Thoracic aorta (tissue), 2 donors: ENCODE data around the gene PAK1IP1. TPM values are rescaled to one million over a fixed set of nuclear protein-coding genes. Genes with fewer than 3 reads are reported as not detected.

Experiments used
- ATAC-seq: fragments of 150-250 bp; one replicate; pipeline ENCODE4 v1.8.0; 2017; ENCODE audit warnings: low read depth; ENCODE audit not compliant: insufficient number of reproducible peaks, low FRiP score
- DNase-seq: peaks from one replicate; pipeline ENCODE4 v3.0.0-alpha.2; 2020; ENCODE audit warnings: low spot score
- H3K27ac ChIP-seq, 2 donors: fragments of 200-600 bp; sonication (generic); 1 replicate in 1 of 2; 2 replicates in 1 of 2; pipeline ENCODE4 v1.5.1; 2016; ENCODE audit warnings: mild to moderate bottlenecking in 2 of 2, moderate library complexity in 2 of 2
- H3K27me3 ChIP-seq: fragments of 200-600 bp; sonication (generic); replicated peaks from 2 replicates; pipeline ENCODE4 v1.6.0; 2016; ENCODE audit warnings: mild to moderate bottlenecking; ENCODE audit not compliant: insufficient read depth
- H3K36me3 ChIP-seq: fragments of 200-600 bp; sonication (generic); one replicate; pipeline ENCODE4 v1.5.1; 2016
- H3K4me1 ChIP-seq, 2 donors: fragments of 200-600 bp; sonication (generic); 1 replicate in 1 of 2; 2 replicates in 1 of 2; pipeline versions ENCODE4 v1.5.1 to v1.6.0; 2016; ENCODE audit warnings: low read depth in 2 of 2, mild to moderate bottlenecking in 1 of 2; ENCODE audit not compliant: control insufficient read depth in 1 of 2
- H3K4me3 ChIP-seq: fragments of 200-600 bp; sonication (generic); 2 replicates; pipeline ENCODE4 v1.5.1; 2016; ENCODE audit warnings: mild to moderate bottlenecking
- H3K9me3 ChIP-seq: fragments of 200-600 bp; sonication (generic); 2 replicates; pipeline ENCODE4 v1.5.1; 2016
- CTCF ChIP-seq: fragments of 200-600 bp; sonication (generic); IDR thresholded peaks from one replicate; pipeline ENCODE4 v1.5.1; 2019; ENCODE audit warnings: antibody characterized with exemption
- total RNA-seq, 2 donors: library from RNA; depleted of rRNA; stranded (reverse); fragments of >200 nt; gene quantifications; one replicate each; pipeline versions ENCODE4 v1.1.0 to v1.2.3, GENCODE V29; 2016

PAK1IP1 gene
- total RNA-seq, 2 donors from 2014 or later = 7.3 to 19.4 TPM

DNA sequence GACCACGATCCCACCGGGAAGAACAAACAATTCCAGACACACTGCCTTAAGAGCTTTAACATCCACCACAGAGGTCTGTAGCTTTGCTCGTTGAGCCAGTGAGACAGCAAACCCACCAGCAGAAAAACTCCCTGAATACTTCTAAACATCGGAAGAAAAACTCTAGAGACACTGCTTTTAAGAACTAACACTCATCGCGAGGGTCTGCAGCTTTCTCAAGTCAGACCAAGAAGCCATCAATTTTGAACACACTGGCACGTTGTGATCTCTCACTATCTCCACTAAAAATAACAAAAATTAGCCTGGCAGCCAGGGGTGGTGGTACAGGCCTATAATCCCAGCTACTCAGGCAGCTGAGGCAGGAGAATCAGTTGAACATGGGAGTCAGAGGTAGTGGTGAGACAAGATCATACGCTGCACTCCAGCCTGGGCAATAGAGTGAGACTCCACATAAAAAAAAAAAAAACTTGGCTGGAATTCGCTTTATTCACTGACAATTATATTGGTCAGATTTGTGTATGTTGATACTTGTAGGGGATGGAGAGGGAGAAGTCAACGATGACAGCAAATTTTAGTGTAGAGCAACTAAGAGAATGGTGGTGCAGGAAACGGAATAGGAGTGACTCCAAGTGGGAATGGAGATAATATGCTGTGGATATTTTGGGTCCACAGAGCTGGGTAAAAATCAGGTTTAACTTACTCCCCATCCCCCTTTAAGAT, 27.2 kb downstream of the PAK1IP1 start:
- no peak for ATAC-seq

GRCh38 chr6:10722570-10722819, 27.7 kb downstream of the PAK1IP1 start:
- DNase-seq (no peak), ATAC-seq (no peak)
- H3K4me3 ChIP-seq = peak overlapping the region; percentile 98
- peak overlapping the region; percentile 62 to 91 for H3K27ac ChIP-seq
- H3K4me1 ChIP-seq = peaks cover 19 to 33% of the 10 kb centered on the region in 2 donors
- H3K27me3 ChIP-seq = no peaks in the 10 kb centered on the region
- no peaks in the 10 kb centered on the region for H3K9me3 ChIP-seq
- TF ChIP-seq CTCF = no peak
- peaks cover 8% of the 10 kb centered on the region for H3K36me3 ChIP-seq

More for the DNA sequence above, 27.2 kb downstream of the PAK1IP1 start:
- Histone ChIP-seq H3K36me3 (peaks cover 8% of the 10 kb centered on the region), H3K27ac (peak overlapping the region; percentile 62 to 91), H3K4me1 (peaks cover 19 to 33% of the 10 kb centered on the region in 2 donors), H3K27me3 (no peaks in the 10 kb centered on the region), H3K4me3 (peak overlapping the region; percentile 98), H3K9me3 (no peaks in the 10 kb centered on the region)
- TF ChIP-seq CTCF = no peak
- no peak for DNase-seq

GRCh38 chr6:10722820-10723566, 28.2 kb downstream of the PAK1IP1 start, which contains the start of gene TMEM14C:
TSS of gene TMEM14C (plus strand) at chr6:10723070. CDS start at chr6:10724614, 1,544 bp downstream.
- no peak for TF ChIP-seq CTCF
- Histone ChIP-seq H3K4me1 (peaks cover 19 to 33% of the 10 kb centered on the region in 2 donors), H3K27me3 (no peaks in the 10 kb centered on the region), H3K9me3 (no peaks in the 10 kb centered on the region), H3K4me3 (peak within 1 kb of the TSS; percentile 98), H3K27ac (peak within 1 kb of the TSS; percentile 91 to 94), H3K36me3 (peaks cover 10% of the 10 kb centered on the region)
- ATAC-seq (peak; percentile 83), DNase-seq (peak; percentile 97)

DNA sequence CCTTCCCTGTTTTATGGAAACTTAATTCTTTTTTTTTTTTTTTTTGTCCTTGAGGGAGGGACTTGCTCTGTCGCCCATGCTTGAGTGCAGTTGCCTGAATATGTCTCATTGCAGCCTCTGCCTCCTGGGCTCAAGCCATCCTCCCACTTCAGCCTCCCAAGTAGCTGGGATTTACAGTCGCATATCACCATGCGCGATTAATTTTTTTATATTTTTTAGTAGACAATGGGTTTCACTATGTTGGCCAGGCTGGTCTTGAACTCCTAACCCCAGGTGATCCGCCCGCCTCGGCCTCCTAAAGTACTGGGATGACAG, 28.8 kb downstream of the PAK1IP1 start:
- Histone ChIP-seq H3K36me3 (peaks cover 15% of the 10 kb centered on the region), H3K4me1 (peaks cover 19 to 33% of the 10 kb centered on the region in 2 donors), H3K27ac (peak overlapping the region; percentile 91 to 94), H3K4me3 (peak overlapping the region; percentile 98), H3K27me3 (no peaks in the 10 kb centered on the region), H3K9me3 (no peaks in the 10 kb centered on the region)
- DNase-seq (no peak), ATAC-seq (no peak)
- no peak for TF ChIP-seq CTCF

- no peaks in the 10 kb centered on the region for H3K9me3 ChIP-seq
- no peak overlapping the region for H3K27ac ChIP-seq
- no peak overlapping the region for H3K4me3 ChIP-seq
- peaks cover 24% of the 10 kb centered on the region for H3K36me3 ChIP-seq
- peaks cover 19 to 38% of the 10 kb centered on the region in 2 donors for H3K4me1 ChIP-seq
- DNase-seq (no peak), ATAC-seq (no peak)
- no peaks in the 10 kb centered on the region for H3K27me3 ChIP-seq
- no peak for TF ChIP-seq CTCF
Measured at GRCh38 chr6:10725044-10725443, 30.3 kb downstream of the PAK1IP1 start.
